GM19468 (cell line): ENCODE measurements around the gene LELP1.
"Not testable (repeated sequence)": the region's sequence is repeated elsewhere in the genome, so short reads cannot be mapped to it uniquely, and the experiment has no call there.

Source experiments
- ATAC-seq: cut with Tn5 transposase; IDR thresholded peaks from one replicate; pipeline ENCODE4 v1.9.1; 2021; ENCODE audit warnings: mild to moderate bottlenecking, moderate library complexity, moderate number of reproducible peaks; ENCODE audit not compliant: unreplicated experiment; ENCODE audit errors: extremely low read depth

LELP1 gene

DNA sequence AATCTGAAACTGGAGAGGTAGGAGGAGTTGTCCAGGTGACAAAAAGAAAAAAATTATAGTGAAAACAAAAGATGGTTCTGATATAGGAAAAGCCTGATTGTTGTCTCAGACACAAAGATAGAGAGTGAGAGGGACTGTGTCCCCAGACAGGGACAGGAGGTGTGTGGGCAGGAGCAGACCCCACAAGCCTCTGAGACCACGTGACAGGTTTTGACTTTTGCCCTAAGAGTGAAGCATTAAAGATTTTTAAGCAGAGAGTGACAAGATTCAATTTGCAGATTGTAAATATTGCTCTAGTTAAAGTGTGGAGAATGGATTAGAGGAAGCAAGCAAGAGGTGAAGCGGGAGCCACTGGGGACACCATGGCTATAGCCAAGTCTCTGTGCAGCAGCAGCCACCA is 24.6 kb downstream of the LELP1 start:
- ATAC-seq, result no peak

DNA sequence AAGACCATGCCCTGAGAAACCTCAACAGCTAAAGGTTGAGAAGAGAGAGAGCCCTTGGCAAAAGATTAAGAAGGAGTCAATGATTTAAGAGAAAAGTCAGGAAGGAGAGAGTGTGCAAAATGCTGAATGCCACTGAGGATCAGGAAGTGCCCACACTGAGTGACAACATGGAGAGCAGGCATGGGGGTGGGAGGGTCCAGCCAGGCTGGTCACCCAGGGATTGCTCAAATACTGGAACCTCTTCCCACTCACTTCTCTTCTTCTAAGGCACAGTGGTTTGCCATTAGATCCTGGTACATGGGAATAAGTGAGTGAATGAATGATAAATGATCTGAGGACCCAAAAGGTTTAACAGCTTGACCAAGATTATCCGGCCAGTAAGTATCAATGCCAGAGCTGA is 25.3 kb downstream of the LELP1 start:
- ATAC-seq, result no peak

DNA sequence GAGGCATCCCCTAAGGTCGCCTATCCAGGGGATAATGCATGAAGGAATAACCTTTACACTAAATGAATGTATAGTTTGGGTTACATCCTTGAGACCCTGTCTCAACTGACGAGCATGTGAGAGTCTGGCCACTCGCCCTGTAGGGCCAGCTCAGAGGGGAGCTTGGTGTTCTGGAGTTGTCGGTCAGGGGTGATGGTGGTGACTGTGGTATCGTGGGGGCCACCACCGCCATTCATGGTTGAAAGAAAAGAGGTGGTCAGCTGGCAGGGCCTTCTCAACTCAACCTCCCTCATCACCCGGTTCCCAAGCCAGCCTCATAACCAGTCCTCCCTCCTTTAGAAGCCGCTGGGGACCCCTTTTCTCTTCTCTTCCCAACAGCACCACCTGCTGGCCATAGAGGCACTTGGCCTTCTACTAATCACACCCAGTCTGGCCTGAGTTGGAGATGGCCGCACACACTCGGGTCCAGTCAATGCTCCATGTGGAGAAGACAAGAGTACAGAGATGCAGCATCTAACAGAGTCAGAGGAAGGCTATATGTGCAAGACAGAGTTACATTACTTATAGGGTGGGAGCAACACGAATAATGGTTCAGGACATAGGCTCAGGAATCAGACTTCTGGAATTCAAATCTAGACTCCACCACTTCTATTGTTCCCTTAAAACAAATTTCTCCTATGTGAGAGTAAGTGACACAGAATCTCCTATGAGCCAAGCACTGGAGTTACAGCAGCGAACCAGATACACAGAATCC is 26.0 kb downstream of the LELP1 start:
- ATAC-seq, result not testable (repeated sequence)

DNA sequence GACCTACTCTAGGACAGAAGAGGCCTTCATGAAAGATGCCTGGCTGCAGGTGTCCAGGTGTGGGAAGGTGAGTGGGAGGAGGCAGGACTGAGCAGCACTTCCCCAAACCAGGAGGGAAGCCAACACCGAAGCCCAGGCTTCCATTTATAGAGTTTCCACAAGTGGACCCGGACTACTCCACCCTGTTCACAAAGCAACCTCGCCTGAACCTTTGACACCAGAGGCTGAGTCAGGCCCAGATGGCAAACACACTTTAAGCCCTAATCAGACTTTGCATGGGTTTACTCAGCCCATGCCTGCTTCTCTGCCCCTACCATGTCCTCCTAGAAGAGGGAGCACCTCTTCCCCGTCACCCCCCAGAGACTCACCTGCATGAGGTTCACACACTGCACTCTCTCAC is 28.1 kb downstream of the LELP1 start:
- ATAC-seq, result no peak

DNA sequence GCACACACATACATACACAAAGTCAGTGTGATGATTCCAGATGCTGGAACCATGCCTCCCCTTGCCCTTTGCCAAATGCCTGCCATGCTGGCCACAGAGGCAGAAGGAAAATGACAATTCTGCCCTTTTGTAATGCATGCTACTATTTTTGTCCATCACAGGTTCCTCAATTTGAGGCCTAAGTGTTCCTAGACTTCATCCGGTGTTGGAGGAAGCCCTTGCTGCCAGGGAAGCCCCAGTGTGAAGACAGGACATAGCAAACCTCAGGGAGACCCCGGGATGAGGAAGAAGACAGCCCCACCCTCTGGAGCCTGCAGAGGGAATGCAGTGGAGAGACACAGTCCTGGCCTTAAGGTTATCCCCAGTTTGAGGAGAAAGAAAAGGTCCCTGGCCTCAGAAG is 28.6 kb downstream of the LELP1 start:
- ATAC-seq, result no peak

DNA sequence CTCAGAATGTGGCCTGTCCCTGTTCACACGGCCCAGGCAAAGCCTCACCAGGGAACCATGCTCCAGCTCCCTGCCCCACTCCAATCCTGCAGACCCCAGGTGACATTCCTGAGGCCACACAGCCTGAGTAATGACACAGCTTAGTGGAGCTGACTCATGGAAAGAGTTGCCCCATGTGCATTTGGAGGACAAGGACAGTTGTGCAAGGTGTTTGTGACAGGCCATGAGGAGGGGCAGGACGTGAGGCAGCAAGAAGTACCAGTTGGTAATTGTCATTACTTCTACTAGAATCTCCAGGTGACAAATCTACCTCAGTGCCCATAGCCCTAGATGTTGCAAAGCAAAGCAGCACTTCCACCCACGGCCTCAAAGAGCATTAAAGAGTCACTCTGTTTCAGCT is 29.3 kb downstream of the LELP1 start:
- ATAC-seq, result no peak

DNA sequence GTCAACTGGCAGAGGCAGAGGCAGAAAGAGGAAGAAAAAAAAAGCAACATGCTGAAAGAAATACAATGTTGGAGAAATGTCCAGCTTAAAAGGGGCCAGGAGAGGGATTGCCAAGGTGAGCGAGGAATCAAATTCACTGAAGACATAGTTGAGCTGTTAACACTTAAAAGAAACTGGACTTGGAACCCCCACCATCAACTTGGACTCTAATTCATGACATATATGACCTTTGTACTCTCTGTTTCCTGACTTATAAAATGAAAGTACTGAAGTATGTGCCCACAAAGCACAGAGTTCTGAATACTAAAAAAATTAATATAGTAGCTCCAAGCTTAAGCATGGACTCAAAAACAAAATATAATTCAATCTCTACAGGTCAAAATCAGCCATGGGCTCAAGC is 30.2 kb downstream of the LELP1 start:
- no peak for ATAC-seq

DNA sequence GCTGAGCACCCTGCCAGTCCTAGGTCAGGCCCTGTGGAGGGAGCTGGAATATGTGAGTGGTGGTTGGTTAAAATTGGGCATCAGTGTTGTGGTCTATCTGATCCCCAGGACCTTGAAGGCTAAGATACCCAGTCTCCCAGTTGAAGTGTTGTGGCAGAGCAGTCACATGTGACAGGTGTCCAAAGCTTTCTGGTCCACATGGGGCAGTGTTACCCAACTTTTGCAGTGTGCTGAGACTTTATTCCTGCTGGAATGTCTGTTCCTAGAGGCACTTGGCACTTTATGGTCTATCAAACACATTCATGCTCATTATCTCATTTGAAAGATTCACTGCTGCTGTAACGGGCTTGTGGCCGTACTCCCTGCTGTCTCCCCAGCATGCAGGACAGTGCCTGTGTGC is 35.3 kb downstream of the LELP1 start:
- no peak for ATAC-seq

DNA sequence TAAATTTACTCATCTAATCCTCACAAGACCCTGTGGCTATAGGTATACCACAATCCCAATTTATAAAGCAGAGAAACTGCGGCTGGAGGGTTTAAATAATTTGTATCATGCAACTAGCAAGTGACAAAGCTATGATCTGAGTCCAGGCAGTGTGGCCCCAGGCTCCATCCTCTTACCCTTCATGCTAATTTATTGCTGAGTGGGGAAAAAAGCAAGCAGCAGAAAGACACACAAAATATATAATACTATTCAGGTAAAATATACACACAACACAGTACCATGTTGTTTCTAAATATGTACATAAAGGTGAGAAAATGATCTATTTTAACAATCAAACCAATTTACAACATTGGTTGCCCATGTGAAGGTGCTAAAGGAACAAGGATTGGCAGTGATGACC is 38.9 kb downstream of the LELP1 start:
- ATAC-seq, result no peak

DNA sequence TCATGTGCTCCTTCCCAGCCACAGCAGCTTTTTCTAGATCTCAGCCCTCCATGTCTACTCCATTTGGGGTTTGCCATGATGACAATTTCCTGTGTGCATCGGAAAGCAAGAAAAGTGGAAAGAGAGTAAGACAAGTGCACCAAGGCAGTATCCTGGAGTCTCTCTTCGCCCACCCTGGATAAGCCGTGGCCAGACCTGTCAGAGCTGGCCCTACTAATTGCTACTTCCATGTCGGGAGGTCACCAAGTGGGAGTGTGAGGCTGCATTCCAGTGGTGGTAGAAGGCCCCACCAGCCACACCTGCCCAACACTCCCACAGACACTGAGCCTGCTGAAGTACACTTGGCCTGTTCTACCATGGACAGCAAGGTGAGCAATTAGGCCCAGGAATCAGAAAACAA is 42.2 kb downstream of the LELP1 start:
- no peak for ATAC-seq

DNA sequence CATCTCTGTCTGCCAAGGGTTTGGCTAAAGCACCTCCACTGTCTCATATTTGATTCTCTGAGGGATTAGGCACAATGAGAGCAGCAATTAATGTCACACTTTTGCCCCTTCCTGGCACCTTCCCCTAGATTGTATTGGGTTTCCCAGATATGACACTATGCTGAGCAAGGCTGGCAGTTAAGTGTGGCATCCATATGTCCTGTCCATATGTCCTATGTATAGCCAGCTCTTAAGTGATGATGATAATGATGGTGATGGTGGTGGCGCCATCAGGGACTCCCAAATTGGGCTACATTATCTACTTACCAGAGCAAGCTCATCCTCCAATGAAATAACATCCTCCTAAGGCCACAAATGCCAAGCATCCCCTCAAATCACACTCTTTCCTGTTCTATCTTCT is 42.8 kb downstream of the LELP1 start:
- no peak for ATAC-seq

DNA sequence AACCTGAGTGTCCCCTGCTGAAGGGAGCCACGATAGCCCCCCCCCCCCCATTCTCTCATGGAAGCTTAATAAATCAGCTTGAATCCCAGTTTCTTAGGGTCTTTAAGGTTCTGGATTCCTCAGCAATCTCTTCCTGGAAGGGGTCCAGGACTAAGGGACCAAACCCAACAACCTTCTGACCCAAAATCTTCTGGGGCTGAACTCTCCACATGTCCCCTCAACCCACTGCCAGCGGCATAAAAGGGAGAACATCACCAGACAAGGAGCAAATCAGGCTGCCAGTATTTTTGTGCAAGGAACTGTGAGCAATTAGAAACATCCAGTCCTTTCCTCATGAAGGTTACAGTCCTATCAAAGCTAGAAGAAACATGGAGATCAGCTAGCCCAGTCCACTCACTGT is 43.6 kb downstream of the LELP1 start:
- ATAC-seq, result no peak

DNA sequence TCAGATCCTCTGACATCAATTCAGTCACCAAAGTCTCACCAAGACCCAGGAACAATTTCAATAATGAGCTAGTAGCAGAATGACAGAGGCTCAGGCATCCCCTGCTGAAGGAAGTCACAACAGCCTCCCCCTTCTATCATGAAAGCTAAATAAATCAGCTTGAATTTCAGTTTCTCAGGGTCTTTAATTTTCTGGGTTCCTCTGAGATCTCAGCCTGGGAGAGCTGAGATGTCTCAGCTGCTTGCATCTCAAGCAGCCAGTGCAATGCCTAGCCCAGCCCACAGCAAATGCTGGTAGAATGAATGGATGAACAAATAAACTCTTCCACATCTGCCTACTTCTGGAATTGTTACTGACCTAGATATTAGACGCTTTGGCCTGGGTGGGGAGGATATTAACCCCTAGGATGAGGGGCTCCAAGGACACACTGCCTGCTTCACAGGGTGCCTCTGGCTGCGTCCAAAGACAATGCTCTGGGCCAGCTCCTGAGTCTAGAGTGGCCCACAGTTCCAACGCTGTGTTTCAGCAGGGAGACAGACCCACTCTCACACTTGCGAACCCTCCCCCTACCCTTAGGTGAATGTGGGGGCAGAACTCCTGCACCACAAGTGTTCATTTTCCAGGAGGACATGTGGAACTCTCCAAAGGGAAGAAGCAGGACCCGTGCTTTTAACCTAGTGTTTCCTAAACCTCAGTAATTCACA is 45.1 kb downstream of the LELP1 start:
- ATAC-seq, result no peak

DNA sequence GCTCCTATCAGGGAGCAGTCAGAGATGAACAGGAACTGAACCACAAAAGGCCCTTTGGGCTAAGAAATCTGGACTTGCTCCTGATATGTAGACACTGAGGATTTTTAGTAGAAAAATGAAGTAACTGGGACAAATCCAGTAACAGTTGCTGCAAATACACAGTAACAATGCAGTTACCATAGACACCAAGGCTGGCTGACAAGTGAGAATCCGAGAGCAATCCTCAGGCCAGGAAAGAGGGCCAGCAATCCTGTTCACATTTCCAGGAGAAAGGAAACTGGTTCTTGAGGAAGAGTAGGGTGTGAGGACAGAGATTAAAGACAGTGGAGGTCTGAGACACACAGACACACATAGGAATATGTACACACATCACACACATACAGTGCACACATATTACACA is 46.9 kb downstream of the LELP1 start:
- ATAC-seq, result no peak

DNA sequence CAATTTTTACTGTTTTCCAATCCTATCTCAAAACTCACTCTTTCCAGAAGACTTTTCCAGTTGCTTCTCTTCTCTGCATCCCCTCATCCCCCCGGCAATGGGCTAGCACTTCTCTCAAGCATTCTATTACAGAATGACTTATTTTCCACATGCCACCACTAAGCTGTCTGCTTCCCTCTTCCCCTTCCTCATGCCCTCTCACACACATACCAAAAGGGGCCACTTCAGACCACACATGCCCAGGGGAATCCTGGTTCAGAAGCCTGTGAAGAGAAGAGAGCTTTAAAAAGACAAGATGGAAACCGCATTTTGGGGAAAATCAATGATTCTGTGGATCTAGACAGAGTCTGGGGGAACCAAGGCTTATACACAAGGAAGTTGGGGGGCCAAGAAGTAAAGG is 47.9 kb downstream of the LELP1 start:
- ATAC-seq, result no peak

DNA sequence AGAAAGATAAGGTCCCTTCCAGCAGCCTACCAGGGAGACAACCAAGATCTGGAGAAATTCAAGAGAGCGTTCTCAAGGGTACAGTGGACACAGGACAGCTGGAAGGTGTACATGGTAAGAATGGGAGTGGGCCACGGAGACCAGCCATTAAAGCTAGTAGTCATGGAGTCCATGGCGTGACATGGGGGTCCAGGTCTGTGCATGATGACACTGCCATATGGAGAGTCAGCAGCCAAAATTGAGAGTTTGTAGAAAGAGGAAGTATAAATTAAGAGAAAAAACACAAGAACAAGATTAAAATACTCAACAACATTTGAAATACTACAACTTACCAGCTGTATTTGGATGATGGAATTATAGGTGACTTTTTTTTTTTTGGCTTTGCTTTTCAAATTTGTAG is 48.3 kb downstream of the LELP1 start:
- no peak for ATAC-seq

DNA sequence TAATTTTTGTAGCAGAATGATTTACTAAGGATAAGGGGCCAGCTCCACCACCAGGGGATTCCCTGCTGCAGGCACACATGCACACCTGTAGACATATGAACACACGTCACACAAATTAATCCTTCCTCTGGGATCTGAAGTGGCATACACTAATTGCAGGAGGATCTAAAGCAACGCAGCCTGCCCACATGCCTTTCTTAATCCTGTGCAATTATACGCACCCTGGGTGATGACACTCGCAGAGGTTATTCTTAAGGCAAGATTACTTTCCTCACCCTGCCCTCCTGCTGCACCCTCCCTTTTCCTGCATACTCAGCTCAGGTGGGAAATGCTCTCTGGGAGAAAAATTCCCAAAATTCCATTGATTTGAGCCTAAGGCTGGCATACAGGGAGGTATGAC is 48.8 kb downstream of the LELP1 start:
- no peak for ATAC-seq

DNA sequence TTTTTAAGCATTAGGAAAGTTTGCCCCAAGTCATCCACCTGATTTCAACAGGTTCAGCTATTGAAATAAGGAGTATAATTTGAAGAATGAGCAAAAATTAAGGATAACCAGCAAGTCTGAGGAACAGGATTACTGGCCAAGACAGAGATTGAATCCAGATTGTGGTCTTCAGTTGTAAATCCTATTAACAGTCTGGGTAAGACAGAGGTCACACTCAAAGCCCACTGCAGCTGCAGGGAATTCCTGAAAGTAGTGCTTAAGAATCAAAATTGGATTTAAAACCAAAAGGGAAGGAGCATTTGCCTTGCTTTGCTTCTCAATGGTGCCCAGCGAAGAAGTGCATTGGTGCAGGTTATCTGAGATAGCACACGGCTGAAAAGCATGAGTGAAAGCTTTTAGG is 49.8 kb downstream of the LELP1 start:
- ATAC-seq, result no peak

DNA sequence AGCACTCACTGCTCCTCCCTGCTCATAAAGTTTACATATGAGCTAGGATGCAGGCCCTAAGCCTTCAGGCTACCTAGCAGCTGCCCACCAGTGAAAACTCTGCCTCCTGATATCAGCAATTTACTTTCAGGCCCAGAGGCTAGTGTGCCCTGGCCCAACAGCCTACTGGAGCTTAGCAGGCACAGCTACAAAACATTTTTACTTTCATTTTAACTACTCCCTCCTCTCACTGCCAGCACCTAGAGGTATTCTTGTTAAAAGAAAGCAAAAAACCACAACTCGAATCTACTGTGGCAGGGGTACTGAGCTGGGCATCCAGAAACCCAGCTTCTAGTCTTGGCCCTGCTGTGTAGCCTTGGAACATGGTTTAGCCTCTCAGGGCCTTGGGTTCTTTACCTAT is 50.5 kb downstream of the LELP1 start:
- ATAC-seq, result peak; percentile 71
